WTC11 (cell line): ENCODE measurements around the gene CHD6. TPM values are rescaled to one million over a fixed set of nuclear protein-coding genes. Genes with fewer than 3 reads are reported as not detected.

ENCODE experiments used
- ATAC-seq: fragments of 200-7000 bp; cut with Tn5 transposase; 2 replicates; pipeline ENCODE4 v1.10.0; 2021; ENCODE audit warnings: mild to moderate bottlenecking, moderate library complexity
- CTCF ChIA-PET: fragments of 300-600 bp; sonication (Branson Sonifier 250); formaldehyde crosslinking; loops from one replicate; lab custom pipeline; 2021; ENCODE audit warnings: antibody characterized with exemption; lab: Charles Lee
- POLR2A ChIA-PET: fragments of 350-600 bp; sonication (Branson Sonifier 250); formaldehyde crosslinking; loops from one replicate; lab custom pipeline; 2021; ENCODE audit warnings: antibody characterized with exemption; lab: Charles Lee
- DNase-seq: peaks from one replicate; pipeline ENCODE4 v3.0.0; 2021; ENCODE audit warnings: low spot score
- H3K27ac Mint-ChIP-seq: 2 replicates; pipeline ENCODE4 v1.8.0; 2021; ENCODE audit warnings: mixed read lengths
- H3K27me3 Mint-ChIP-seq: 2 replicates; pipeline ENCODE4 v1.8.0; 2021; ENCODE audit warnings: low read depth, mild to moderate bottlenecking, moderate library complexity, mixed read lengths
- H3K36me3 Mint-ChIP-seq: 2 replicates; pipeline ENCODE4 v1.8.0; 2021; ENCODE audit warnings: mixed read lengths
- H3K4me1 Mint-ChIP-seq: 2 replicates; pipeline ENCODE4 v1.8.0; 2022; ENCODE audit warnings: mixed read lengths
- H3K4me3 Mint-ChIP-seq: 2 replicates; pipeline ENCODE4 v1.8.0; 2021; ENCODE audit warnings: mild to moderate bottlenecking, moderate library complexity, mixed read lengths
- H3K9me3 Mint-ChIP-seq: 2 replicates; pipeline ENCODE4 v1.8.0; 2021; ENCODE audit warnings: mixed read lengths
- ATF1 ChIP-seq: sonication (generic); formaldehyde crosslinking; IDR thresholded peaks from 2 replicates; pipeline ENCODE4 v1.8.1; 2023; ENCODE audit warnings: mild to moderate bottlenecking, moderate library complexity, missing genetic modification reagents
- ELF4 ChIP-seq: sonication (generic); formaldehyde crosslinking; IDR thresholded peaks from 2 replicates; pipeline ENCODE4 v1.8.1; 2022; ENCODE audit warnings: low read depth, mild to moderate bottlenecking, moderate library complexity, missing genetic modification reagents
- ESRRA ChIP-seq: sonication (generic); formaldehyde crosslinking; IDR thresholded peaks from 2 replicates; pipeline ENCODE4 v1.8.1; 2022; ENCODE audit warnings: mild to moderate bottlenecking, missing genetic modification reagents, borderline replicate concordance
- ETV6 ChIP-seq: sonication (generic); formaldehyde crosslinking; IDR thresholded peaks from 2 replicates; pipeline ENCODE4 v1.8.1; 2022; ENCODE audit warnings: mild to moderate bottlenecking, missing genetic modification reagents
- FOXJ3 ChIP-seq: sonication (generic); formaldehyde crosslinking; IDR thresholded peaks from 2 replicates; pipeline ENCODE4 v1.9.0; 2021; ENCODE audit warnings: missing genetic modification reagents, mild to moderate bottlenecking, borderline replicate concordance
- GABPB1 ChIP-seq: sonication (generic); formaldehyde crosslinking; IDR thresholded peaks from 2 replicates; pipeline ENCODE4 v1.8.1; 2023; ENCODE audit warnings: mild to moderate bottlenecking, missing genetic modification reagents
- GRHL2 ChIP-seq: fragments of 250-450 bp; sonication (Bioruptor Pico); IDR thresholded peaks from 2 replicates; pipeline ENCODE4 v1.8.0; 2022; ENCODE audit warnings: mild to moderate bottlenecking, moderate library complexity; ENCODE audit not compliant: insufficient replicate concordance, severe bottlenecking
- JAZF1 ChIP-seq: fragments of 250-450 bp; sonication (Bioruptor Pico); IDR thresholded peaks from 2 replicates; pipeline ENCODE4 v1.9.0; 2021; ENCODE audit warnings: moderate library complexity, mild to moderate bottlenecking, inconsistent platforms
- MXD4 ChIP-seq: fragments of 250-450 bp; sonication (Bioruptor Pico); IDR thresholded peaks from 2 replicates; pipeline ENCODE4 v1.8.0; 2021; ENCODE audit warnings: mild to moderate bottlenecking, moderate library complexity, borderline replicate concordance
- NFATC4 ChIP-seq: fragments of 250-450 bp; sonication (Bioruptor Pico); IDR thresholded peaks from 2 replicates; pipeline ENCODE4 v1.9.0; 2021; ENCODE audit warnings: mild to moderate bottlenecking
- NR3C1 ChIP-seq: sonication (generic); formaldehyde crosslinking; conservative IDR thresholded peaks from 2 replicates; pipeline ENCODE4 v1.8.1; 2023; ENCODE audit warnings: low read depth, mild to moderate bottlenecking, missing genetic modification reagents
- RELA ChIP-seq: sonication (generic); formaldehyde crosslinking; IDR thresholded peaks from 2 replicates; pipeline ENCODE4 v1.8.1; 2022; ENCODE audit warnings: missing genetic modification reagents, mild to moderate bottlenecking, borderline replicate concordance
- SMAD3 ChIP-seq: sonication (generic); formaldehyde crosslinking; IDR thresholded peaks from 2 replicates; pipeline ENCODE4 v1.8.0; 2022; ENCODE audit warnings: missing genetic modification reagents, mild to moderate bottlenecking, borderline replicate concordance
- TCF7 ChIP-seq: sonication (generic); formaldehyde crosslinking; IDR thresholded peaks from 2 replicates; pipeline ENCODE4 v1.8.0; 2022; ENCODE audit warnings: mild to moderate bottlenecking, low read depth, missing genetic modification reagents, moderate library complexity
- ZBTB21 ChIP-seq: sonication (generic); formaldehyde crosslinking; IDR thresholded peaks from 2 replicates; pipeline ENCODE4 v1.8.1; 2023; ENCODE audit warnings: mild to moderate bottlenecking, missing genetic modification reagents, borderline replicate concordance
- ZNF263 ChIP-seq: sonication (generic); formaldehyde crosslinking; IDR thresholded peaks from 2 replicates; pipeline ENCODE4 v1.8.1; 2022; ENCODE audit warnings: low read depth, mild to moderate bottlenecking, moderate library complexity, missing genetic modification reagents
- ZNF396 ChIP-seq: fragments of 250-450 bp; sonication (Bioruptor Pico); IDR thresholded peaks from 2 replicates; pipeline ENCODE4 v1.8.0; 2021; ENCODE audit warnings: mild to moderate bottlenecking, moderate library complexity, borderline replicate concordance
- total RNA-seq: library from RNA; stranded (reverse); gene quantifications from 3 replicates; pipeline ENCODE4 v1.2.3, GENCODE V29; 2021
- TF ChIP-seq, protein P1 (sequence below): sonication (generic); formaldehyde crosslinking; IDR thresholded peaks from 2 replicates; pipeline ENCODE4 v1.8.1; 2023; ENCODE audit warnings: mild to moderate bottlenecking, moderate library complexity, missing genetic modification reagents
- TF ChIP-seq, protein P2 (sequence below): fragments of 250-450 bp; sonication (Bioruptor Pico); IDR thresholded peaks from 2 replicates; pipeline ENCODE4 v1.8.0; 2021; ENCODE audit warnings: mild to moderate bottlenecking
- TF ChIP-seq, protein P3 (sequence below): fragments of 250-450 bp; sonication (Bioruptor Pico); IDR thresholded peaks from 2 replicates; pipeline ENCODE4 v1.9.0; 2021; ENCODE audit warnings: mild to moderate bottlenecking
- TF ChIP-seq, protein P4 (sequence below): sonication (generic); formaldehyde crosslinking; IDR thresholded peaks from 2 replicates; pipeline ENCODE4 v1.8.0; 2022; ENCODE audit warnings: mild to moderate bottlenecking, missing genetic modification reagents
- TF ChIP-seq, protein P5 (sequence below): sonication (generic); formaldehyde crosslinking; IDR thresholded peaks from 2 replicates; pipeline ENCODE4 v1.8.1; 2023; ENCODE audit warnings: mild to moderate bottlenecking, missing genetic modification reagents
- TF ChIP-seq, protein P6 (sequence below): fragments of 250-450 bp; sonication (Bioruptor Pico); conservative IDR thresholded peaks from 2 replicates; pipeline ENCODE4 v1.9.0; 2021; ENCODE audit warnings: mild to moderate bottlenecking
- TF ChIP-seq, protein P7 (sequence below): sonication (generic); formaldehyde crosslinking; IDR thresholded peaks from 2 replicates; pipeline ENCODE4 v1.8.0; 2022; ENCODE audit warnings: mild to moderate bottlenecking, missing genetic modification reagents

The CHD6 gene
- total RNA-seq, 1 experiment from 2014 or later = 52.1 TPM

DNA sequence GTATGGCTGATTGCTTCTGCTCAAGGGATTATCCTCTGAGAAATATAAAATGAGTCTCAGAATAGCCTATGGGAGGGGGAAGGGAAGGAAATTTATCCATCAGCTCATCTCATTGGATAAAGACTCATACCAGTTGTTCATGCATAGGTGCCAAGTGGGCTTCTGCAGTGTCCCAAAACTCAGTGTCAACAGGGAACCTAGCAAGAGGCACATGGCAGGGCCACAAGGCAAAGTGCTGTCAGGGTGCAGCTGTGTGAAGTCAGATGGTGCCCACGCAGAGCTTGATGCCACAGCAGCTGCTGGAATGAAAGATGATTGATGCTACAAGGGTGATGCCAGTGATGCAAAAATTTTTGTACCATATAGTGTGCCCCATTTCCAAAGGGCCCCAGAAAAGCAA lies 3.2 kb upstream of the CHD6 start:
- ChIA-PET CTCF (no interaction called here), POLR2A (no interaction called here)
- Mint-ChIP-seq H3K4me3 (no peak overlapping the region), H3K27me3 (no peaks in the 10 kb centered on the region), H3K27ac (no peak overlapping the region), H3K36me3 (no peaks in the 10 kb centered on the region), H3K4me1 (peaks cover 21% of the 10 kb centered on the region), H3K9me3 (no peaks in the 10 kb centered on the region)
- ATAC-seq (no peak), DNase-seq (no peak)
- no peak for TF ChIP-seq SMAD3 (CRISPR knock-in tag)
- no peak for TF ChIP-seq TCF7 (CRISPR knock-in tag)
- TF ChIP-seq, protein P1, sequence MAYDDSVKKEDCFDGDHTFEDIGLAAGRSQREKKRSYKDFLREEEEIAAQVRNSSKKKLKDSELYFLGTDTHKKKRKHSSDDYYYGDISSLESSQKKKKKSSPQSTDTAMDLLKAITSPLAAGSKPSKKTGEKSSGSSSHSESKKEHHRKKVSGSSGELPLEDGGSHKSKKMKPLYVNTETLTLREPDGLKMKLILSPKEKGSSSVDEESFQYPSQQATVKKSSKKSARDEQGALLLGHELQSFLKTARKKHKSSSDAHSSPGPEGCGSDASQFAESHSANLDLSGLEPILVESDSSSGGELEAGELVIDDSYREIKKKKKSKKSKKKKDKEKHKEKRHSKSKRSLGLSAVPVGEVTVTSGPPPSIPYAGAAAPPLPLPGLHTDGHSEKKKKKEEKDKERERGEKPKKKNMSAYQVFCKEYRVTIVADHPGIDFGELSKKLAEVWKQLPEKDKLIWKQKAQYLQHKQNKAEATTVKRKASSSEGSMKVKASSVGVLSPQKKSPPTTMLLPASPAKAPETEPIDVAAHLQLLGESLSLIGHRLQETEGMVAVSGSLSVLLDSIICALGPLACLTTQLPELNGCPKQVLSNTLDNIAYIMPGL (CRISPR knock-in tag) = no peak
- no peak for TF ChIP-seq ZNF396 (CRISPR knock-in tag)
- TF ChIP-seq, protein P2, sequence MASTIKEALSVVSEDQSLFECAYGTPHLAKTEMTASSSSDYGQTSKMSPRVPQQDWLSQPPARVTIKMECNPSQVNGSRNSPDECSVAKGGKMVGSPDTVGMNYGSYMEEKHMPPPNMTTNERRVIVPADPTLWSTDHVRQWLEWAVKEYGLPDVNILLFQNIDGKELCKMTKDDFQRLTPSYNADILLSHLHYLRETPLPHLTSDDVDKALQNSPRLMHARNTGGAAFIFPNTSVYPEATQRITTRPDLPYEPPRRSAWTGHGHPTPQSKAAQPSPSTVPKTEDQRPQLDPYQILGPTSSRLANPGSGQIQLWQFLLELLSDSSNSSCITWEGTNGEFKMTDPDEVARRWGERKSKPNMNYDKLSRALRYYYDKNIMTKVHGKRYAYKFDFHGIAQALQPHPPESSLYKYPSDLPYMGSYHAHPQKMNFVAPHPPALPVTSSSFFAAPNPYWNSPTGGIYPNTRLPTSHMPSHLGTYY (CRISPR knock-in tag) = no peak
- no peak for TF ChIP-seq ESRRA
- TF ChIP-seq, protein P3, sequence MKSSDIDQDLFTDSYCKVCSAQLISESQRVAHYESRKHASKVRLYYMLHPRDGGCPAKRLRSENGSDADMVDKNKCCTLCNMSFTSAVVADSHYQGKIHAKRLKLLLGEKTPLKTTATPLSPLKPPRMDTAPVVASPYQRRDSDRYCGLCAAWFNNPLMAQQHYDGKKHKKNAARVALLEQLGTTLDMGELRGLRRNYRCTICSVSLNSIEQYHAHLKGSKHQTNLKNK (CRISPR knock-in tag) = no peak
- no peak for TF ChIP-seq JAZF1 (CRISPR knock-in tag)
- TF ChIP-seq FOXJ3 (CRISPR knock-in tag) = no peak
- no peak for TF ChIP-seq NFATC4 (CRISPR knock-in tag)
- TF ChIP-seq ATF1 (CRISPR knock-in tag) = no peak
- TF ChIP-seq RELA (CRISPR knock-in tag) = no peak
- no peak for TF ChIP-seq MXD4 (CRISPR knock-in tag)
- TF ChIP-seq, protein P4, sequence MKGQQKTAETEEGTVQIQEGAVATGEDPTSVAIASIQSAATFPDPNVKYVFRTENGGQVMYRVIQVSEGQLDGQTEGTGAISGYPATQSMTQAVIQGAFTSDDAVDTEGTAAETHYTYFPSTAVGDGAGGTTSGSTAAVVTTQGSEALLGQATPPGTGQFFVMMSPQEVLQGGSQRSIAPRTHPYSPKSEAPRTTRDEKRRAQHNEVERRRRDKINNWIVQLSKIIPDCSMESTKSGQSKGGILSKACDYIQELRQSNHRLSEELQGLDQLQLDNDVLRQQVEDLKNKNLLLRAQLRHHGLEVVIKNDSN (CRISPR knock-in tag) = no peak

DNA sequence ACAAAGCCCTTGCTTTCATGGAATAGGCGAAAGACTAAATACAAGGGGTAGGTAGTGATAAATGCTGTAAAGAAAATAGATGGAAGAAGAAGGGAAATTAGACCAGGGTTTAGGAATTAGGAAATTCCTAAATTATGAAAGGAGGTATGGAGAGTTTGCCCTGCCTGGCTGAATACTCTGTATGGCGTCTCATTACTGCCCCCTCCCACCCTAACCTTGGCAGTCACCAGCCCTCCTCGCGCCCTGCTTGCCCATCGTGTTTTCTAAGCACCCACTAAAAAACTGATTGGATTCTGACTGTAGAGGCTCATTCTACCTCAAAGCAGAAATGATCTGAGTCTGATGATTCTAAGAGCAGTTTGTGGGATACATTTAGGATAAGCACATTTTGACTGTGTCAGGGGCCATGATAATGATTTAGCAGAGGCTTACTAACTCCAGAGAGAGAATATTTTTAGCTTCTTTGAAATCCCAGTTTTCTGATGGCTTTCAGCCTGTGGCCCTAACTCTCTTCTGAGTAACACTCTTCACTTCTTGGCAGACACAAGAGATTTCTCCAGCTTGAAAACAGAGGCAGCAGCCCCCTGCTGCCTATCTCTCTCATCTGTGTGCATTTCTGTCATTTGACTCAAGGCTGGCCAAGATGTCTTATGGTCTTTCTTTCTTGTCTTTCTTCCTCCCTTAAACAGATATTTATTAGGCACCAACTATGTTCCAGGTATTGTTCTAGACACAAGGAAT lies 1.4 kb upstream of the CHD6 start:
- Mint-ChIP-seq H3K4me1 (peaks cover 39% of the 10 kb centered on the region), H3K4me3 (peak overlapping the region; percentile 88), H3K27me3 (no peaks in the 10 kb centered on the region), H3K27ac (no peak overlapping the region), H3K36me3 (no peaks in the 10 kb centered on the region), H3K9me3 (no peaks in the 10 kb centered on the region)
- TF ChIP-seq ZBTB21 (CRISPR knock-in tag) (no peak), ZNF263 (no peak), ELF4 (CRISPR knock-in tag) (no peak), GABPB1 (CRISPR knock-in tag) (no peak), GRHL2 (CRISPR knock-in tag) (no peak), NR3C1 (CRISPR knock-in tag) (no peak), SMAD3 (CRISPR knock-in tag) (no peak), ETV6 (CRISPR knock-in tag) (no peak)
- TF ChIP-seq, protein P5, sequence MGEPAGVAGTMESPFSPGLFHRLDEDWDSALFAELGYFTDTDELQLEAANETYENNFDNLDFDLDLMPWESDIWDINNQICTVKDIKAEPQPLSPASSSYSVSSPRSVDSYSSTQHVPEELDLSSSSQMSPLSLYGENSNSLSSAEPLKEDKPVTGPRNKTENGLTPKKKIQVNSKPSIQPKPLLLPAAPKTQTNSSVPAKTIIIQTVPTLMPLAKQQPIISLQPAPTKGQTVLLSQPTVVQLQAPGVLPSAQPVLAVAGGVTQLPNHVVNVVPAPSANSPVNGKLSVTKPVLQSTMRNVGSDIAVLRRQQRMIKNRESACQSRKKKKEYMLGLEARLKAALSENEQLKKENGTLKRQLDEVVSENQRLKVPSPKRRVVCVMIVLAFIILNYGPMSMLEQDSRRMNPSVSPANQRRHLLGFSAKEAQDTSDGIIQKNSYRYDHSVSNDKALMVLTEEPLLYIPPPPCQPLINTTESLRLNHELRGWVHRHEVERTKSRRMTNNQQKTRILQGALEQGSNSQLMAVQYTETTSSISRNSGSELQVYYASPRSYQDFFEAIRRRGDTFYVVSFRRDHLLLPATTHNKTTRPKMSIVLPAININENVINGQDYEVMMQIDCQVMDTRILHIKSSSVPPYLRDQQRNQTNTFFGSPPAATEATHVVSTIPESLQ (CRISPR knock-in tag) = no peak
- TF ChIP-seq, protein P6, sequence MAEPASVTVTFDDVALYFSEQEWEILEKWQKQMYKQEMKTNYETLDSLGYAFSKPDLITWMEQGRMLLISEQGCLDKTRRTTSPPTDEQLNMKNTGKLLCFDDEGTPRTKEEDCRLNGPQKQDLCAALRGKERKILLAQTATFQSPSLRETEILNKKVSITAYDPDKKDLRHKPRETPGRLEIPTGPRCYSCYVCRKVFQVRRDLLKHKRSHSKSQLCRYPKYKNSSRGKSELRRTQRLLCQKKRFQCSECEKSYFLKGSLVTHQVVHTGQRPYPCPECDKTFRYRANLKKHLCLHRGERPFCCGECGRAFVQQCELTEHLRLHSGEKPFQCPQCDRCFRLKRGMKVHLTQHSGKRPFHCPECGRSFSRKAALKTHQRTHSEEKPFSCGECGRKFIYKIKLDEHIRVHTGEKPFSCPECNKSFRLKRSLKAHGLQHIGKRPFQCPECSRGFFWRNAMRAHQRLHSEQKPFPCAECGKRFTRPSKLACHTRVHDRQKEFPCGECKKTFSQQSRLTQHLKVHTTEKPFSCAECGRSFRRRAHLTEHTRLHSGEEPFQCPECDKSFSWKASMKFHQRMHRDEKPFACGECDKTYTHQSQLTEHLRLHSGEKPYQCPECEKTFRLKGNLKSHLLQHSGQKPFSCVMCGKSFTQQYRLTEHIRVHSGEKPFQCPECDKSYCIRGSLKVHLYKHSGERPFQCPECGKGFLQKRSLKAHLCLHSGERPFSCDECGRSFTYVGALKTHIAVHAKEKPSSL (CRISPR knock-in tag) = no peak
- TF ChIP-seq, protein P7, sequence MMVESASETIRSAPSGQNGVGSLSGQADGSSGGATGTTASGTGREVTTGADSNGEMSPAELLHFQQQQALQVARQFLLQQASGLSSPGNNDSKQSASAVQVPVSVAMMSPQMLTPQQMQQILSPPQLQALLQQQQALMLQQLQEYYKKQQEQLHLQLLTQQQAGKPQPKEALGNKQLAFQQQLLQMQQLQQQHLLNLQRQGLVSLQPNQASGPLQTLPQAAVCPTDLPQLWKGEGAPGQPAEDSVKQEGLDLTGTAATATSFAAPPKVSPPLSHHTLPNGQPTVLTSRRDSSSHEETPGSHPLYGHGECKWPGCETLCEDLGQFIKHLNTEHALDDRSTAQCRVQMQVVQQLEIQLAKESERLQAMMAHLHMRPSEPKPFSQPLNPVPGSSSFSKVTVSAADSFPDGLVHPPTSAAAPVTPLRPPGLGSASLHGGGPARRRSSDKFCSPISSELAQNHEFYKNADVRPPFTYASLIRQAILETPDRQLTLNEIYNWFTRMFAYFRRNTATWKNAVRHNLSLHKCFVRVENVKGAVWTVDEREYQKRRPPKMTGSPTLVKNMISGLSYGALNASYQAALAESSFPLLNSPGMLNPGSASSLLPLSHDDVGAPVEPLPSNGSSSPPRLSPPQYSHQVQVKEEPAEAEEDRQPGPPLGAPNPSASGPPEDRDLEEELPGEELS = no peak
- ChIA-PET POLR2A (interaction anchor here (2.0 kb wide), 1 partner anchor 73 kb away, joined by 13 read pairs; no protein-coding TSS in a partner anchor), CTCF (interaction anchor here (1.0 to 1.7 kb wide), 3 partner anchors 11 to 74 kb away, joined by 3 to 8 read pairs (median 8); no protein-coding TSS in a partner anchor)
- no peak for ATAC-seq
- no peak for DNase-seq
